ENCODE results near the gene SCEL.
"Not testable (repeated sequence)": the region's sequence is repeated elsewhere in the genome, so short reads cannot be mapped to it uniquely, and the experiment has no call there.

Gene SCEL

GRCh38 chr13:77519396-77519795, 16.1 kb upstream of the SCEL start:
- H3K4me3 ChIP-seq (ENCODE audit: low read depth, low read length); DNase-seq (ENCODE audit: low read depth): not testable (repeated sequence)

GRCh38 chr13:77519808-77520207, 15.7 kb upstream of the SCEL start:
- H3K4me3 ChIP-seq (ENCODE audit: low read depth, low read length), result no peak overlapping the region
- no peak for DNase-seq (ENCODE audit: low read depth)

DNA sequence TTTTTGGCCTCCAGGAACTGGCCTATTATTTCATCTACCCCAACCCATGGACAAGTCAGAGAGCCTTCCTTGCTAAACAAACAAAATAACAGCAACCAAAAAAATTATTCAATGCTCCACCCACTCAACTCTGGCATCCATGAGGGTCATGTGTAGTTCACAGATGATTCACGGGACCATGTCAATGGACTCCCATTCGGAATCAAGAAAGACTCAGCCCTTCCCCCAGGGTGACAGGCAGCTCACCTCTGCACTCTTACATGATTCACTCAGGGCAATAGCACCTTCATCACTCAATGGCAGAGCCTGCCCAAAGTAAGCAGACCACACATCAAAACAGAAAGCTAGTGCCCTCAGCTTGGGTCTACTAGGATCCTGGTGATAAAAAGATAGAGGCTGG, 14.3 kb upstream of the SCEL start:
- no peak for DNase-seq (ENCODE audit: low read depth)
- no peak overlapping the region for H3K4me3 ChIP-seq (ENCODE audit: low read depth, low read length)

- DNase-seq (ENCODE audit: low read depth), result no peak
- H3K4me3 ChIP-seq (ENCODE audit: low read depth, low read length), result no peak overlapping the region
Observed at GRCh38 chr13:77521595-77522367, 13.7 kb upstream of the SCEL start.

- DNase-seq (ENCODE audit: low read depth), result no peak
- H3K4me3 ChIP-seq (ENCODE audit: low read depth, low read length), result no peak overlapping the region
Observed at GRCh38 chr13:77522444-77522843, 13.1 kb upstream of the SCEL start.

GRCh38 chr13:77523386-77523785, 12.1 kb upstream of the SCEL start:
- no peak for DNase-seq (ENCODE audit: low read depth)

GRCh38 chr13:77523834-77524728, 11.4 kb upstream of the SCEL start:
- no peak for DNase-seq (ENCODE audit: low read depth)
- no peak overlapping the region for H3K4me3 ChIP-seq (ENCODE audit: low read depth, low read length)

More at GRCh38 chr13:77523386-77523785, 12.1 kb upstream of the SCEL start:
- no peak overlapping the region for H3K4me3 ChIP-seq (ENCODE audit: low read depth, low read length)

- DNase-seq (ENCODE audit: low read depth), result no peak
- H3K4me3 ChIP-seq (ENCODE audit: low read depth, low read length), result no peak overlapping the region
Observed at GRCh38 chr13:77528414-77528813, 7.1 kb upstream of the SCEL start.

DNA sequence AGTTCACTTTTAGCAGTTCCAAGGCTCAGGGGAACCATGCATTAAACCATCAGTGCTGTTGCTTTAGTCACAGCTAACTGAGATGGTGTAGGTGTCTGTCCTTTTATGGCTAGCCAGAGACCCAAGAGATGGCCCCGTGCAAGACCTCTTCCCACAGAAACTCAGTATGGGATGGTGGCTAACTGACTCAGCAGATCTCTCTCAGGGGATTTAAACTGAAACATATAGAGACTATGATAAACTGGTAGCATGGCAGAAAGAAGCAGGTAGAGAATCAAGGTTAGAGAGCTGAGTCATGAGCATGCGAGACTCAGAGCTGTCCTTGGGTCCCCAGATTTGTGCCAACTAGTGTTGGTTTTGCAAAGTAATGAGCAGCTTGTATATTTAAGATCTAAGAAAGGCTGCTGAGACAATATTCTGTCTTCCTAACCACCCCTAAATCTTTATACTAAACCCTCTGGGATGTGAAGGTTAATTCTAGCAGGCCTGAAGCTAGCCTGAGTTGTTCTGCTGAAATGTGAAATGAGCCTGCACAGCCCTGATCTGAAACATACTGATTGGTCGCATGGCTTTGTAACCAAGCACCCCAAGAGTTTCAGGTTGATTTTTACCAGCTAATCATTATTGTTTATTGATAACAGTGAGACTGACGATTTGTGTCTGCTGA, 6.5 kb upstream of the SCEL start:
- DNase-seq (ENCODE audit: low read depth), result no peak
- H3K4me3 ChIP-seq (ENCODE audit: low read depth, low read length), result no peak overlapping the region

- H3K4me3 ChIP-seq (ENCODE audit: low read depth, low read length), result no peak overlapping the region
- no peak for DNase-seq (ENCODE audit: low read depth)
Observed at GRCh38 chr13:77529501-77529840, 6.0 kb upstream of the SCEL start.

GRCh38 chr13:77530875-77531274, 4.6 kb upstream of the SCEL start:
- DNase-seq (ENCODE audit: low read depth), result no peak
- H3K4me3 ChIP-seq (ENCODE audit: low read depth, low read length), result no peak overlapping the region

- no peak for DNase-seq (ENCODE audit: low read depth)
Observed at GRCh38 chr13:77532983-77533382, 2.5 kb upstream of the SCEL start.

GRCh38 chr13:77533875-77534788, 1.4 kb upstream of the SCEL start:
- no peak for DNase-seq (ENCODE audit: low read depth)
- no peak overlapping the region for H3K4me3 ChIP-seq (ENCODE audit: low read depth, low read length)

More at GRCh38 chr13:77532983-77533382, 2.5 kb upstream of the SCEL start:
- H3K4me3 ChIP-seq (ENCODE audit: low read depth, low read length), result no peak overlapping the region

- no peak overlapping the region for H3K4me3 ChIP-seq (ENCODE audit: low read depth, low read length)
- no peak for DNase-seq (ENCODE audit: low read depth)
Observed at GRCh38 chr13:77536358-77536757, 852 bp downstream of the SCEL start.

DNA sequence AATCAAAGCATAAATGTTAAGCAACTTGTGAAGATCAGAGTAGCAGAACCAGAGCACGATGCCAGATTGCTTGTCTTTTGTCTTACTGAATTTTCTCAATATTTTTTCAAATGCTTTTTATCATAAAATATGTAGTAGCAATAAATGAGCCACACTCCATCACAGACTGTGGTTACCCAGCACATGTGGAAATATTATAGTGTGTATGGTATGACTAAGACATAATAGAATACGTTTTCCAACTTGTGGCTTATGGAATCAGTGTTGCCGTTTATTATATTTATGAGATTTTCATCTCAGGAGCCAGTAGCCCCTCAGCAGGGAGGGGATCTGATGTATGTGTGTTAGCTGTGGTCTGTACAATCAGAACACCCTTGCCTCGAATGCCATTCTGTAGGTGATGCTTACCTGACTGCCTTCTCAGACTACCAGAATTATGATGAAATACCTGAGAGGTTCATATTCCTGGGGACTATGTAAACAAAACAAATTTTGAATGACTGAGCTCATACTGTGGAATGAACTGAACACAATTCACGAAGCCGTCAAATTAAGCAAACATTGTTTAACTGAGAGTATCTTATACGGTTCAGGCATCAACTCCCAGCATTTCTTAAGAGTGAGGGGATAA, 1.9 kb downstream of the SCEL start:
- DNase-seq (ENCODE audit: low read depth), result no peak
- no peak overlapping the region for H3K4me3 ChIP-seq (ENCODE audit: low read depth, low read length)

GRCh38 chr13:77543711-77544110, 8.2 kb downstream of the SCEL start:
- H3K4me3 ChIP-seq (ENCODE audit: low read depth, low read length), result no peak overlapping the region
- DNase-seq (ENCODE audit: low read depth), result no peak

DNA sequence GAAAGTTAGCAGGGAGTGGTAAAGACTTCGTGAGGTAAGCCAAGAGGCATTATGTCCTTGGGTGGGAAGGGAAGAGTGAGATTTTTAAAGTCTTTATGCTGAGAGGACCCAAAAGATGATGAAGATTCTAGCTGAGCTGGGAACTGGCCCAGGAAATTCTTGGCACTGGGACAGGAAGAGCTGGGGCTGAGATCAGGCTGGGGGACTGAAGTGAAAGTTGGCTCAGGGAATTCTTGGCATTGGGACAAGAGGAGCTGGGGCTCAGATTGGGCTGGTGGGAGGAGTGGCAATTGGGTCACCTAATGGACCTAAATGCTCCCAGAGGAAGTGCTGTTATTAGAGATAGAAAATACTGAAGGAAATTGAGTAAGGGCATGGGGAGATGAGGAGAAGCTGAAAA, 8.8 kb downstream of the SCEL start:
- peak; percentile 79 for DNase-seq (ENCODE audit: low read depth)
- no peak overlapping the region for H3K4me3 ChIP-seq (ENCODE audit: low read depth, low read length)

DNA sequence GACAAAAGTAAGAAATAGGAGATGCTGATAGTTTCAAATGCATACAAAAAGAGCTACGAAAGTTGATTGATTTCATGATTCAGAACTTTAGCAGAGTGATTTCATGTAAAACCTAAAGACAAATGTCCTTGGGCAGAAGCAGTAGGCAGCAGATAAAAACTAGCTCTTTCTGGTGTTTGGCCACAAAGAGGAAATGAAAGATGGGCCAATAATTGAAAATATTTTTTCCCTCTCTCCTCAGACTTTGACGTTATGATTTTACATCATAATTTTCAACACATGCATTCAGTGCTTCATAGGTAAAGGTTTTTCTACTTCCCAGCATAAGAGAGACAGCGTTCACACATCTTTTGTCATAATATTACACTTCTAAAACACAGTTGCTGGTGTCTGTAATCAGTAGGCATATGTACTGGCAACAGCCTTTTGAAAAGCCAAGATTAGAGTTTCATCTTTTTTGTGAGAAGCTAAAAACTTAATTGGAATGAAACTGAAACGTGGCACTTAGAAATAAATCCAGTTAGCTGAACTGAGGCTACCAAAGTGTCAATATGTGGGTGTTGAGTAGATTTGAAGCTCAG, 9.3 kb downstream of the SCEL start:
- no peak for DNase-seq (ENCODE audit: low read depth)
- no peak overlapping the region for H3K4me3 ChIP-seq (ENCODE audit: low read depth, low read length)
